ENCODE data around the gene CCDC187.

Gene CCDC187

DNA sequence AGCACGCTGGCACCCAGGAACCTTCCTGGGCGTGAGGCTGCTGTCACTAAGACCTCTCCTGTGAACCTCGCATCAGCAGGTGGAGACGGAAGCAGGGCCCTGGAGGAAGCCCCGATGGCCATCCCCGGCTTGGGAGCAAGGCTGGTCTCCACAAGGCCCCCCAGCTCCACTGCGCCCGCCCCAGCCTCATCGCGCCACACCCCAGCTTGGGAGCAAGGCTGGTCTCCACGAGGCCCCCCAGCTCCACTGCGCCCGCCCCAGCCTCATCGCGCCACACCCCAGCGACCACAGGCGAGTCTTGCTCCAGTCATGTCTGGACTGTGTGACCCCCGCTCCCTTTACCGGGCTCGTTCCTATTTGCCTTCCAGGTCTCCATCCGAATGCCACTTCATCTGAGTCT is 69.3 kb downstream of the CCDC187 start:
- no peak overlapping the region for H3K27ac ChIP-seq

DNA sequence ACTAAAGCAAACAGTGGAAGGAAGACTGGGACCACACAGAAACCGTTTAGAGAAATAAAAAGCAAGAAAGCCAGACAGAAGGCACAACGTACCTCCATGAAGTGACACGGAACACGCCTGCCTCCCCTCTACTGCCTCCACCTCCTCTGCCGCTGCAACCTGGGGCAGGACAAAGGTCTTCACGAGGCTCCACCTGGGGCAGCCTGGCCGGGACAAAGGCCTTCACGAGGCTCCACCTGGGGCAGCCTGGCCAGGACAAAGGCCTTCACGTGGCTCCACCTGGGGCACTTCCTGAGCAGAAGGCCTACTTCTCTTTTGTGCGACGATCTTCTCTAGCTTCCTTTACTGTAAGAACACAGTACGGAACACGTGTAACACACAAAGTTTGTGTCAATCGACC is 70.0 kb downstream of the CCDC187 start:
- no peak overlapping the region for H3K27ac ChIP-seq
- no peak for TF ChIP-seq ZFX (IDR thresholded peaks at IDR 0.05)
- TF ChIP-seq, protein P1, sequence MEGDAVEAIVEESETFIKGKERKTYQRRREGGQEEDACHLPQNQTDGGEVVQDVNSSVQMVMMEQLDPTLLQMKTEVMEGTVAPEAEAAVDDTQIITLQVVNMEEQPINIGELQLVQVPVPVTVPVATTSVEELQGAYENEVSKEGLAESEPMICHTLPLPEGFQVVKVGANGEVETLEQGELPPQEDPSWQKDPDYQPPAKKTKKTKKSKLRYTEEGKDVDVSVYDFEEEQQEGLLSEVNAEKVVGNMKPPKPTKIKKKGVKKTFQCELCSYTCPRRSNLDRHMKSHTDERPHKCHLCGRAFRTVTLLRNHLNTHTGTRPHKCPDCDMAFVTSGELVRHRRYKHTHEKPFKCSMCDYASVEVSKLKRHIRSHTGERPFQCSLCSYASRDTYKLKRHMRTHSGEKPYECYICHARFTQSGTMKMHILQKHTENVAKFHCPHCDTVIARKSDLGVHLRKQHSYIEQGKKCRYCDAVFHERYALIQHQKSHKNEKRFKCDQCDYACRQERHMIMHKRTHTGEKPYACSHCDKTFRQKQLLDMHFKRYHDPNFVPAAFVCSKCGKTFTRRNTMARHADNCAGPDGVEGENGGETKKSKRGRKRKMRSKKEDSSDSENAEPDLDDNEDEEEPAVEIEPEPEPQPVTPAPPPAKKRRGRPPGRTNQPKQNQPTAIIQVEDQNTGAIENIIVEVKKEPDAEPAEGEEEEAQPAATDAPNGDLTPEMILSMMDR (conservative IDR thresholded peaks at IDR 0.05), result no peak

More for the DNA sequence above, 69.3 kb downstream of the CCDC187 start:
- TF ChIP-seq ZFX (IDR thresholded peaks at IDR 0.05), result no peak
- TF ChIP-seq, protein P1 (conservative IDR thresholded peaks at IDR 0.05), result no peak

DNA sequence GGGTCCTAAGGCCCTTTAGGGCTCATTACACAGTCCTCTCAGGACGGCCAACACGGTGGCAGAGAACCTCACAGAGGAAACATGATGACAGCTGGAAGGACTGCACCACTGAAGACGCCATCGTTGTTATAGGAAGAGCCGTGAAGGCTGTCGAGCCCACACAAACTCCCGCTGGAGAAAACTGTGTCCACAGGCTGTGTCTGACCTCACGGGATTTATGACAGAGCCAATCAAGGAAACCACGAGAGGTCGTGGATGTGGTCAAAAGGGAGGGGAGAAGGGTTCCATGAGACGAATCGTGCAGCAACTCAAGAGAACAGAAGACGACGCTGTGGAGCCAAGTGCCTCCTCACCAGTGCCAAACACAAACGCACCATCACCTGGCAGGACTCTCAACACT is 70.5 kb downstream of the CCDC187 start:
- TF ChIP-seq, protein P1 (conservative IDR thresholded peaks at IDR 0.05), result no peak
- H3K27ac ChIP-seq, result no peak overlapping the region

DNA sequence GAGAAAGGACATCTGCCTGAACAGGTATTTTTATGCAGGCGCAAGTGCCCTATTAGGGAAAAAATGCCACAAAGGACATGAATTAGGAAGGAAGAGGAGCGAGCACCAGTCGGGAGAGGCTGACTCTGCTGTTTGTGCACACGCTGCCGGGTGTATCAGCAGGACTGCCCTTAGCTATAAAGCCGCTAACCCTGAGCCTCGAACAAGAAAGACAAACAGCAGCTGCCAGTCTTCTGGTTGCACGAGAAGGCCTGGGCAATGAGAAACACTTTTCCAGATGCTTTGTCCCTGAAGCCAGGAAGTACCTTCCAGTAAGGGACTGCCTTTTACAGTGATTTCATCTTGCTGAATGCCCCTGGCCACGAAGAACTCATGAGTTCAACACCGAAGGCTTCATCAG is 70.9 kb downstream of the CCDC187 start:
- TF ChIP-seq, protein P1 (conservative IDR thresholded peaks at IDR 0.05), result no peak
- no peak for TF ChIP-seq ZFX (IDR thresholded peaks at IDR 0.05)
- H3K27ac ChIP-seq, result no peak overlapping the region

DNA sequence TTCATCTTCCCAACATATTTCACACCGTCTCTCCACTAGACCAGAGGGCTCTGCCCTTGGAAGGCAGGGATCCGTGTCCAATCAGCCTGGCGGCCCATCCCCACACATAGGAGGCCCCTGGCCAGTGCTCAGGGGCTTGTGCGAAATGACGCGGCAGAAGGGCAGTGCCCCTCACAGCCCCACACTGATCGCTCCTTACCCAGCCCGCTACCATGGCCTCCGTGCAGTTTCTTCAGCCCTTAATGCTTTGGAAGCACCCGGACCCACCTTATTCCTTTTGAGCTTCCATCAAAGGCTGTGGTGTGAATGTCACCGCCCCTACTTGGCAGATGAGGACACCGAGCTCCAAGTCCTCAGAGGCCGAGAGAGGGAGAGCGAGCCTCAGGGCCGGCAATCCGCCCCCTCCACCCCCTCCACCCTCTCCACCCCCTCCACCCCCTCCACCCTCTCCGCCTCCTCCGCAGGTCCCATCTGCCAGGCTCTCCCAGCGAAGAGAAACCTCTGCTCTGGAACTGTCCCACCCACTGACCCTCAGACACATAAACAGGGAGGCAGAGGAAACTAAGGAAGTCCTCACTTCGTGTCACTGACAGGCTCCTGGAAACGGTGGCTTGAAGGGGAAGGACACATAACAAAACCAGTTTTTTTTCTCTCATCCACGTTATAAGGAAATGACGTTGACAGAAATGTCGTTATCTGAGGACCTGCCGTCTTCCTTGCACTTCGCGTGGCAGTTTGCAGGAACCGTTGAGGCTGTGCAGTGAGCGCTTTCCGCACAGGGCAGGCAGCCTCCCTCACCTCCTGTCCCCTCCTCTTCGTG is 72.2 kb downstream of the CCDC187 start:
- no peak for TF ChIP-seq ZFX (IDR thresholded peaks at IDR 0.05)
- TF ChIP-seq, protein P1 (conservative IDR thresholded peaks at IDR 0.05), result no peak
- H3K27ac ChIP-seq, result no peak overlapping the region

DNA sequence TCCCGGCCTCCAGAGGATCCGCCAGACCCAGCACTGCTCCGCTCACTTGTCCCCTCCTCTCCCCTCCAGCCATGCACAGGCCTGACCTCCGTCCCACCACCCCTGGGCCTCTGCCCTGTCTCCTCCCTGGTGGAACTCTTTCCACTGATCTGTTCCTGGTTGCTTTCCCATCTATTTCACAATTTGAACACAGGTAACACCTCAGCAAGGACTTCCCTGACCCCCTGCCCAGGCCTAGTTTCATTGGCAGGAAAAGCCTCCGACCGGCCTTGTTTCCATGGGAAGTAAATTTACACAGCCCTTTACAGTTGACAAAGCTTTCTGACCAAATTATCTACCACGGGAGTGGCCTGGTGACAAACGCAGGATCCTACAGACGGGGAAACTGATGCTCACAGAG is 73.1 kb downstream of the CCDC187 start:
- TF ChIP-seq, protein P1 (conservative IDR thresholded peaks at IDR 0.05), result no peak
- no peak for TF ChIP-seq ZFX (IDR thresholded peaks at IDR 0.05)
- no peak overlapping the region for H3K27ac ChIP-seq

DNA sequence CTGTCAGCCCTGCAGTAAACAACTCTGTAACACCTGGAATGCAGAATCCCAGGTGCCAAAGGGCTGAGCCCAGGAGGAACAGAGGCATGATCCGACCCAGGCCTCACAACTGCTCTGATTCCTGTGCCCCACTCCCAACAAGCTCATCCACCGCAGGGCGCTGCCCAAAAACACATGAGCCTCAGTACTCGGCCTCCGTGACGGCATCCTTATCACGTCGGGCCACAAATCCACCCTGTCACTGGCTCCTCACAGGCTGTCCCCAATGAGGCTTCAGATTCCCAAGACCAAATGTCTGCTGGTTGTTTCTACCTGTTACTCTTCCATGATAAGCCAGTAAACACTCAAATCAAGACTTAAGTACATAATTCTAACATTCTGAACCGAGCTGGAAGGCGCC is 73.5 kb downstream of the CCDC187 start:
- H3K27ac ChIP-seq, result no peak overlapping the region
- TF ChIP-seq, protein P1 (conservative IDR thresholded peaks at IDR 0.05), result no peak
- TF ChIP-seq ZFX (IDR thresholded peaks at IDR 0.05), result no peak
